Hepatocyte (in vitro differentiated cells): ENCODE data around the gene ATXN7L1.

Experiments
- CTCF ChIP-seq: fragments of 200-600 bp; sonication (generic); IDR thresholded peaks from 2 replicates; pipeline ENCODE4 v1.5.1; 2016; ENCODE audit warnings: antibody characterized with exemption, mild to moderate bottlenecking; ENCODE audit not compliant: poor library complexity
- EZH2 ChIP-seq: fragments of 200-600 bp; sonication (generic); IDR thresholded peaks from 2 replicates; pipeline ENCODE4 v1.6.1; 2016; ENCODE audit warnings: antibody characterized with exemption, mild to moderate bottlenecking, borderline replicate concordance
- EZH2phosphoT487 ChIP-seq: fragments of 200-600 bp; sonication (generic); IDR thresholded peaks from one replicate; pipeline ENCODE4 v1.6.1; 2018; ENCODE audit warnings: antibody characterized with exemption, mild to moderate bottlenecking, low read depth, moderate library complexity; ENCODE audit not compliant: unreplicated experiment, severe bottlenecking

GRCh38 chr7:105854498-105854897 lies 21.9 kb downstream of the ATXN7L1 start:
- no peak for TF ChIP-seq CTCF
- TF ChIP-seq EZH2, result no peak
- TF ChIP-seq EZH2phosphoT487, result no peak
